ENCODE data around the gene PUM2.
A peak's percentile ranks its signal among the peaks of the same experiment; 100 is the strongest.
"Not testable (repeated sequence)": the region's sequence is repeated elsewhere in the genome, so short reads cannot be mapped to it uniquely, and the experiment has no call there.

Gene PUM2

DNA sequence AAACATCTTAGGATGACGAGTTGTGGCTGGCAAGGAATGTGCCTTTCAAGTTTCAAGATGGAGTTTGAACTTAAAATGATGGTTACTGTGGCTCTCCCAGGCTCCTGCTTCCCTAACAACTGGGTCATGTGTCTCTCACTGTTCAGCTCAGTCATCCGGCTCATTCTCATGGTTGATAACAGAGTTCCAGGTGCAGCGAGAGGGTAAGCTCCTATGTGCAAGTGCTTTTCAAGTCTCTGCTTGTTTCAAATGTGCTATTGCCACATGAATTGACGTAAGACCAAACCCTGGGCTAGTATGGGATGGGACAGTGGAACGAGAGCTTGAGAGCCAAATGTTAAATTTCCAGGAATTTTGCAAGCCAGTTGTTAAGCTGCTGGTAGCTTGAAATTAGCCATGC, 19.5 kb upstream of the PUM2 start:
- no peak for DNase-seq

GRCh38 chr2:20369366-20369765, 18.7 kb upstream of the PUM2 start:
- no peak for DNase-seq

- DNase-seq, result no peak
Observed at GRCh38 chr2:20368706-20369105, 18.1 kb upstream of the PUM2 start.

GRCh38 chr2:20367929-20368328, 17.3 kb upstream of the PUM2 start:
- DNase-seq, result not testable (repeated sequence)

DNA sequence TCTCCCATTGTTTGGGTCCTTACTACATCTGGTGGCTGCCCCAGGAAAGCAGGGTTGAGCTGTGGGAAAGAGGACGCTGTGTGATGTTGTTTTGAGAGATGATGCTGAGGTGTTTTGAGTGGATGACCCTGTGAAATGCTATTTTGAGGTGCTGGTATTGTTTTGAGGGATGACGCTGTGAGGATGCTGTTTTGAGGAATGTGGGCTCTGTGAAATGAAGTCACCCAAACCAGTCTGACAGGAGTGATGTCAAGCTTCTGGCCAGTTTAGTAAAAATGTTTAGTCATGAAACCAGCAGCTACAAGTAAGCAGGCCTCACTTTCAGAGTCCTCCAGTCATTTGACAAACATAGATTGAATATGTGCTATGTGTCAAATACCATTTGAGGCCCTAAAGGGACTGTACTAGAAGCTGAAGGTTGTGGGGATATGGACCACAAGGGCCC, 16.1 kb upstream of the PUM2 start:
- DNase-seq, result no peak

DNA sequence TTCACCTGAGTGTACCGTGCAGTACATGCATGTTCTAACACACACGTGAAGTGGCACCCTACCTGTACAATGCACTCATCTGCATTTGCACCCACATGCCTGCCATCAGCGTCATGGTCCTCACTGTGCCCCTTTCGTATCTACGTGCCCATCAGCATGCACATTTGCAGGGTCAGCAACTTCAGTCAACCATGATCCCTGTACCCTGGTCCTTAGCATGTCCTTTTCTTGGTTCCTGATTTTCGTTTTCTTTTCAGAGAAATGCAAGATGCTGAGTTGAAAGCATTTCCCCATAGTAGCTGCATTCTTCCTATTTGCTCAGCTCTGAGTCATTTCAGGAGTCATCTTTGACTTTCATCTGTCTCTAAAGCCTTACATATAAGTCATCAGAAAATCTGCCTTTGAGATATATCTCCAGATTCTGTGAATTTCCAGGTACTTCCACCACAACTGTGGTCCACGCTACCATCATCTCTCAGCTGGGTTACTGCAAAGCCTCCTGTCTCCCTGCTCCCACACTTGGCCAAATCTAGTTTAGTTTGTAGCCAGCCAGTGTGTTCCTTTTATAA, 14.7 kb upstream of the PUM2 start:
- no peak for DNase-seq

DNA sequence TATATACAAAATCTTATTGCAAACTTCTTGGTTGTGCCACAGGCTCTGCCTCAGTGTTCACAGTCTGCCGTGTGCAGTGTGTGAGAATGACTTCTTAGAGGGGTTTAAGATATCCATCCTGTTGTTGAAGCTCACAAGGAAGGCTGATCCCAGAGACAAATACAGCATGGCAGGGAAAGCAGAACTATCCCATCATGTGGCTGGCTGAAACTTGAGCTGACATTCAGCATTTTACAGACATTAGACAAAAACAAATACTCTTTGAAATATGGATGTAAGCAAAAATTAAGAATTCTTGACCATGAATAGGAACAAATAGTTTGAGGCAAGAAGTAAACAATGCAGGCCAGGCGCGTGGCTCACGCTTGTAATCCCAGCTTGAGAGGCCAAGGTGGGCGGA, 12.9 kb upstream of the PUM2 start:
- DNase-seq, result no peak

DNA sequence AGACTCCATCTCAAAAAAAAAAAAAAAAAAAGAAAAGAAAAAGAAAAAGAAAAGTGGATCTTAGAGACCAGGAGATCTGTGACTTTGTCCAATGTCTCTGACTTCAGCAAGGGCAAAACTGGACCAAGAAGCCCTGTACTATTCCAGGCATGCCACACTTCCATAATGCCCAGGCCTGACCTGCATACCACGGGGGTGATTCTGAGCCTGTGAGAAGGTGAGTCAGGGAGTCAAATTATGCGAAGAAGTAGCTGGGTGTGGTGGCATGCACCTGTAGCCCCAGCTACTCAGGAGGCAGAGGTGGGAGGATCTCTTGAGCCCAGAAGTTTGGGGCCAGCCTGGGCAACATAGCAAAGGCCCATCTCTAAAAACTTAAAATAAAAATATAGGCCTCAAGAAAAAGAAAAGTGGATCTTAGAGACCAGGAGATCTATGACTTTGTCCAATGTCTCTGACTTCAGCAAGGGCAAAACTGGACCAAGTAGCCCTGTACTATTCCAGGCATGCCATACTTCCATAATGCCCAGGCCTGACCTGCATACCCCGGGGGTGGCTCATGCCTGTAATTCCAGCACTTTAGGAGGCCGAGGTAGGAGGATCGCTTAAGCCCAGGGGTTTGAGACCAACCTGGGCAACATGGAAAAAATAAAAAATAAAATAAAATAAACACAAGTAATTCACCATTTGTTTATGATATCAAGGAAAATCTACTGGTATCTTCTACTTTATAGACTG, 12.2 kb upstream of the PUM2 start:
- no peak for DNase-seq

- DNase-seq, result no peak
Observed at GRCh38 chr2:20361893-20362292, 11.2 kb upstream of the PUM2 start.

- no peak for DNase-seq
Observed at GRCh38 chr2:20359096-20359495, 8.5 kb upstream of the PUM2 start.

DNA sequence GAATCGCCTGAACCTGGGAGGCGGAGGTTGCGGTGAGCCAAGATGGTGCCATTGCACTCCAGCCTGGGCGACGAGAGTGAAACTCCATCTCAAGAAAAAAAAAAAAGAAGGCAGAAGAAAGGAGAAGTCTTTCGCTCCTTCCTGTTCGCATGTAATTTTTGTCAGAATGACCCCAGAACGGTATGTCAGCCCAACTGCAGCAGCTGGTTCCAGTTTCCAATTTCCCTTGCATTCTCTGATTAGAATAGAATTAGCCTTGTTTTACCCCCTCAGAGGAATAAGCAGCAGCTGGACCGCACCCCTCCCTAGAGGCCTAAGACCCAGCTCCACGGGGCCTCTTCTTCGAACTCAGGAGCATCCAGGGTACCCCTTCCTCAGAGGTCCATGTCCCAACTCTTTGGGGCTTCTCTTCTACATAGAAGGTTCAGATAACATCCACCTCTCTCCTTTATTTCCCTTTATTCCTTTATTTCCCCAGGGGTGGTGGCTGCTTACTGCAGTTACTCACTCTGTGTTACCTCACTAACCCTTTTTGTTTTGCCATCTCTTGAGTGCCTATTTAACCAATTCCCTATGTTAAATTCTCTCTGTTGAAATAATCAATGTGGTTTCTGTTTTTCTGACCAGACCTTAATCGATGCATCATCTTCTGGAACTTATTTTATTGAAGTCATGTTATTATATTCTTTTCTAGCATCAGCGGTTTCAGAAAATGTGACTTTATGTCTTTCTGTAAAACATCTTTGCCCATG, 7.2 kb upstream of the PUM2 start:
- DNase-seq, result no peak

- no peak for DNase-seq
Observed at GRCh38 chr2:20356042-20356441, 5.4 kb upstream of the PUM2 start.

DNA sequence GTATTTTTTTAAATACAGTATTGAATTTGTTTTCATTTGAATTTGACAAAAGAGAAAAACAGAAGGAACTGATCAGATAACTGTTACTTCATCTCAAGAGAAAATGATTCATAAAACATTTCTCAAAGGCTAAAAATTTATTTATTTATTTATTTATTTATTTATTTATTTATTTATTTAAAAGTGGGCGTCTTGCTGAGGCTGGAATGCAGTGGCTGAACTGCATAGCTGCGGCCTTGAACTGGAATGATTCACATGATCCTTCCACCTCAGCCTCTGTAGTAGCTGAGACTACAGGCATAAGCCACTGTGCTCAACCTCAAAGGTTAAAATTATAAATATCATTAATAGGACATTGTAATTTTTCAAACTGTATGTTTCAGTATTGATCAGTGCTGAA, 4.5 kb upstream of the PUM2 start:
- DNase-seq, result no peak

GRCh38 chr2:20353241-20353992, 2.8 kb upstream of the PUM2 start:
- DNase-seq, result peak; percentile 53

GRCh38 chr2:20352581-20353216, 2.1 kb upstream of the PUM2 start:
- no peak for DNase-seq

DNA sequence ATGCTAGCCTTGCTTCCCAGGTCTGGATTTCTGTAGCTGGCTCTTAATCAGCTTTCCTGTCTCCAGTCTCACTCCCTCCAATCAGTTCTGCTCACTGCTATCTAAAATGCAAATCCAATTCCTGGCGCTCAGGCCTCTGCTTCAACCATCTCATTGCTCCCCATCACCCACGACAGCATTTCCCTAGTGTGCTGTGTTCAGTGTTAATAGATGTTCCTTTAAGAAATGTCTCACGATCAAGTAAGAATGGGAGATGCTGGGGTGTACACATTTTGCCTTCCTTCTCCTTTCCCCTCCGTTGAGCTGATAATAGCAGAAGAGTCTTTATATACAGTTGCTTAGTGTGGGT, 1.6 kb upstream of the PUM2 start:
- no peak for DNase-seq

DNA sequence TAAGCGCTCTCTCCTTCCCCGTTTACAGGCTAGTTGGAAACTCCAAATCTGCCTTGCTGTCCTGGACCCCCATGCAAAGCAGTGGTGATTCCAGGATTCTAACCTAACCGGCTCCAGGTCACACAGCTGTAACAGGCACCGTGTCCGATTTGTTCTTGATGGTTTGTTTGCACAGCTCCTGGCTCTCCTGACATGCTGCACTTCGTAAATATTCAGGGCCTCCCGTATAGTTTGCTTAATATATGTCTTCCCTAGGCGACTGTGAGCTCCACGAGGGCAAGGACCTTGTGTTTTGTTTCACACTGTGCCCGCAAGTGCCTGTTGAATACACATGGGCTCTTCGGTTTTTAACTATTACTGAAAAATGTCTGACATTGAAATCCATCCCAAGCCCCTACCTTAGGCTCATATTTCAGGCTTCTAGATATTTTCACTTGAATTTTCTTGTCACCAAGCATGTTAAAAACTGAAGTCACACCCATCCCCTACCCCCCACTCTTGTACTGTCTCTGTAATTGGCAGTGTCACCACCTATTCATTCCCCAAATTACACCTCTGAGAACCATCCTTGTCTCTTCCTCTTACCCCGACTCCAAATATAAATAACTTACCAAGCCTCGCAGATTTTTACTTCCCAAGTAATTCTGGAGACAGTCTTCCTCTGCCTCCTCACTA, 1.0 kb upstream of the PUM2 start:
- peak; percentile 38 for DNase-seq

DNA sequence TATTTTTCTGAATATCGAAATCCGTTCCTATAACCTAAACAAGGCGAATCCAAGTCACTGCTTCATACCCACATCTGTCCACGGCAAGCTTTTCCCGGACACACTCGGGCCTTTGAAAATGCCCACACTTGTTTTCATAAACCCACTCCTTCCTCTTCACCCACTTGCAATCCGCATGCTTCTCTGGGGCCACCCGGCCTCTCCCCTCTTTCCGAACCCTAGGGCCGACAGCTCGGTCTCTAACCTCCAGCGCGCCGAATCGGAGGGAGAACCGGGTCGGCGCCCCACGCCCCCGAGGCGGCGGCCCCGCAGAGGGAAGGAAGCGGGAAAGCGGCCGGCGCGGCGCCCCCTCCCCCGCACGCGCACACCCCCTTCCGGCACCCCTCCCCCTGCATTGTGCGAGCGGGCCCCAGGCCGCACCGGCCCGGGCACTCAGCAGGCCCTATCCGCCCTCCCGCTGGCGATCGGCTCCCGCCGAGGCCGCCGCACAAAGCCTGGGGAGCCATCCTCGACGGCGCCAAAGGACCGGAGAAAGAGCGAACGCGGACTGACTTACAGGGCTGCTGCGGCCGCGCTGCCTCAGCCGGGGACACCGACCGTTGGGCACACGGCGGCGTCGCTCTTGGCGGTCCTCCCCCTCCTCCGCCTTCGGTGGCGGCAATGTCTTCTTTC, 467 bp downstream of the PUM2 start:
- peak; percentile 49 for DNase-seq

- no peak for DNase-seq
Observed at GRCh38 chr2:20349513-20349921, 1.1 kb downstream of the PUM2 start.

DNA sequence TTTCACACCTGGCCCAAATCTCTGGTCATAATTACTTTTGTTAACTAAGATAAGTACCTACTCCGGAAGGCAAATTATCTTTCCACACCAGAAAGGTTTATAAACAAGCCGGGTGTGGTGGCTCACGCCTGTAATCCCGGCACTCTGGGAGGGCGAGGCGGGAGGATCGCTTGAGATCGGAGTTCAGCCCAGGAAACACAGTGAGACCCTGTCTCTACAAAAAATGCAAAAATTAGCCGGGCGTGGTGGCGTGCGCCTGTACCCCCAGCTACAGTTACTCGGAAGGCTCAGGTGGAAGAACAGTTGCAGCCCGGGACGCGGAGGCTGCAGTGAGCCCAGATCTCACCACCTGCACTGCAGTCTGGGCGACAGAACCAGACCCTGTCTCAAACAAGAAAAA, 2.1 kb downstream of the PUM2 start:
- no peak for DNase-seq

- DNase-seq, result no peak
Observed at GRCh38 chr2:20346565-20347381, 3.9 kb downstream of the PUM2 start.

Measured in NCI-H774 (cell line).